Ascending aorta (tissue), 2 donors: ENCODE results near the gene TIGD4. TPM values are rescaled to one million over a fixed set of nuclear protein-coding genes. Genes with fewer than 3 reads are reported as not detected.

Experiments used
- DNase-seq, 2 donors: peaks; one replicate each; pipeline ENCODE4 v3.0.0-alpha.2; 2019; ENCODE audit warnings: low spot score in 2 of 2
- H3K27ac ChIP-seq, 2 donors: fragments of 200-600 bp; sonication (generic); one replicate each; pipeline ENCODE4 v1.5.1; 2016 to 2017; ENCODE audit warnings: mild to moderate bottlenecking in 1 of 2
- H3K27me3 ChIP-seq: fragments of 200-600 bp; sonication (generic); one replicate; pipeline ENCODE4 v1.5.1; 2017
- H3K36me3 ChIP-seq, 2 donors: fragments of 200-600 bp; sonication (generic); one replicate each; pipeline ENCODE4 v1.5.1; 2016
- H3K4me1 ChIP-seq, 2 donors: fragments of 200-600 bp; sonication (generic); one replicate each; pipeline ENCODE4 v1.5.1; 2016 to 2017; ENCODE audit warnings: mild to moderate bottlenecking in 1 of 2
- H3K4me3 ChIP-seq, 2 donors: fragments of 200-600 bp; sonication (generic); one replicate each; pipeline ENCODE4 v1.5.1; 2016 to 2017; ENCODE audit warnings: mild to moderate bottlenecking in 1 of 2
- H3K9me3 ChIP-seq, 2 donors: fragments of 200-600 bp; sonication (generic); one replicate each; pipeline ENCODE4 v1.5.1; 2016
- intact Hi-C: fragments of 100-400 bp; cut with DNase I; formaldehyde crosslinking; loops from one replicate; pipeline ENCODE4 v1.15.1; 2023
- total RNA-seq: library from RNA; depleted of rRNA; stranded (reverse); fragments of >200 nt; gene quantifications from one replicate; pipeline ENCODE4 v1.1.0, GENCODE V29; 2016
- TF ChIP-seq, protein P1 (sequence below), 3 experiments: fragments of 200-600 bp in 2 of 3; fragments of 450-650 bp in 1 of 3; sonication (generic) in 2 of 3; IDR thresholded peaks; one replicate each; pipeline ENCODE4 v1.5.1; 2016 to 2019; ENCODE audit warnings: antibody characterized with exemption in 3 of 3, mild to moderate bottlenecking in 1 of 3, moderate library complexity in 1 of 3

The TIGD4 gene
- total RNA-seq, 1 donor from 2014 or later: not detected

DNA sequence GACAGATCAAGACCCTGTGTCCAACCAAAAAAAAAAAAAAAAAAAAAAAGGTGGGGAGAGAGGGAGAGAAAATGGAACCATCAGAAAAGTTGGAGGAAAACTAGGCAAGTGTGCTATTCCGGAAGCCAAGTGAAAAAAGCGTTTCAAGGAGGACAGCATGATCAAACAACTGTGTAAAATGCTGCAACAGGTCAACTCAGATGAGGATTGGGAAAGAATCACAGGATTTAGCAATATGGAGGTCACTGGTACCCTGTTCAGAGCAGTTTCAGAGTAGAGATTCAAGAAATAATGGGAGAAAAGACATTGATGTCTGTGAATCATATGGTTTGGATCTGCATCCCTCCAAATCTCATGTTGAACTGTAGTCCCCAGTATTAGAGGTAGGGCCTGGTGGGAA lies 47.5 kb downstream of the TIGD4 start:
- DNase-seq: no peak
- TF ChIP-seq, protein P1, sequence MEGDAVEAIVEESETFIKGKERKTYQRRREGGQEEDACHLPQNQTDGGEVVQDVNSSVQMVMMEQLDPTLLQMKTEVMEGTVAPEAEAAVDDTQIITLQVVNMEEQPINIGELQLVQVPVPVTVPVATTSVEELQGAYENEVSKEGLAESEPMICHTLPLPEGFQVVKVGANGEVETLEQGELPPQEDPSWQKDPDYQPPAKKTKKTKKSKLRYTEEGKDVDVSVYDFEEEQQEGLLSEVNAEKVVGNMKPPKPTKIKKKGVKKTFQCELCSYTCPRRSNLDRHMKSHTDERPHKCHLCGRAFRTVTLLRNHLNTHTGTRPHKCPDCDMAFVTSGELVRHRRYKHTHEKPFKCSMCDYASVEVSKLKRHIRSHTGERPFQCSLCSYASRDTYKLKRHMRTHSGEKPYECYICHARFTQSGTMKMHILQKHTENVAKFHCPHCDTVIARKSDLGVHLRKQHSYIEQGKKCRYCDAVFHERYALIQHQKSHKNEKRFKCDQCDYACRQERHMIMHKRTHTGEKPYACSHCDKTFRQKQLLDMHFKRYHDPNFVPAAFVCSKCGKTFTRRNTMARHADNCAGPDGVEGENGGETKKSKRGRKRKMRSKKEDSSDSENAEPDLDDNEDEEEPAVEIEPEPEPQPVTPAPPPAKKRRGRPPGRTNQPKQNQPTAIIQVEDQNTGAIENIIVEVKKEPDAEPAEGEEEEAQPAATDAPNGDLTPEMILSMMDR (IDR thresholded peaks at IDR 0.05): no peak
- H3K27ac ChIP-seq: no peak overlapping the region
- H3K9me3 ChIP-seq: no peaks in the 10 kb centered on the region
- no peak overlapping the region for H3K4me3 ChIP-seq
- no peaks in the 10 kb centered on the region for H3K36me3 ChIP-seq
- intact Hi-C loops: loop anchor here (10.0 kb wide), 1 partner anchor 237 kb away; no protein-coding TSS in a partner anchor
- H3K27me3 ChIP-seq: no peaks in the 10 kb centered on the region
- H3K4me1 ChIP-seq: no peaks in the 10 kb centered on the region

DNA sequence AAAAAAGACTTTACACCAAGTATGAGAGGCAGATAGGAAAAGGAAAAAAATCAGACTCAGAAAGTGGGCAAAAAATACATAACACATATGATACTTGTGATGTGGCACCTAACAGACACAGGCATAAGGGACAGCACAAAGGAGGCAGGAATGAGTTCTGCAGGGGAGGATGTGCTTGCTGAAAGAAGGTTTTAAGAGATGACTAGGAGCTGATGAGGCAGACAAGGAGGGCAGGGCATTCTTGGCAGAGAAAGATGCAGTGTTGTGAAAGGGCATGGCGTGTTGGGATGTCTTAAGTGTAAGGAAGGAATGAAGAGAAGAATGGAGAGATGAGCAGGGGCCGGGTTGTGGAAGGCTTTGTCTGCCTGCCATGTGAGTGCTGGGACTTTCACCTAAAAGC lies 50.1 kb downstream of the TIGD4 start:
- H3K36me3 ChIP-seq: no peaks in the 10 kb centered on the region
- TF ChIP-seq, protein P1 (IDR thresholded peaks at IDR 0.05): no peak
- no peaks in the 10 kb centered on the region for H3K4me1 ChIP-seq
- no peak for DNase-seq
- no peak overlapping the region for H3K27ac ChIP-seq
- intact Hi-C loops: no loop called here
- no peak overlapping the region for H3K4me3 ChIP-seq
- no peaks in the 10 kb centered on the region for H3K9me3 ChIP-seq
- H3K27me3 ChIP-seq: no peaks in the 10 kb centered on the region

DNA sequence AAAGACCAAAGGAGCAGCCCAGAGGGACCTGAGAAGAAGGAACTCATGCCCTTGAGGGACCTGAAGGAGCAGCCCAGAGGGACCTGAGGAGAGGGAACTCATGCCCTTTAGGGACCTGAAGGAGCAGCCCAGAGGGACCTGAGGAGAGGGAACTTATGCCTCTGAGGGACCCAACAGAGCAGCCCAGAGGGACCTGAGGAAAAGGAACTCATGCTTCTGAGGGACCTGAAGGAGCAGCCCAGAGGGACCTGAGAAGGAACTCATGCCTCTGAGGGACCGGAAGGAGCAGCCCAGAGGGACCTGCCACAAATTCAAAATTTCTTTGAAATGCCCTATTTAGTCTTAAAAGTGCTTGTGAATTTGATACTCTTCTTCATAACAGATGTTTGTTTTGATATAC lies 51.2 kb downstream of the TIGD4 start:
- DNase-seq: no peak
- TF ChIP-seq, protein P1 (IDR thresholded peaks at IDR 0.05): no peak
- H3K27me3 ChIP-seq: no peaks in the 10 kb centered on the region
- H3K4me3 ChIP-seq: no peak overlapping the region
- H3K4me1 ChIP-seq: no peaks in the 10 kb centered on the region
- intact Hi-C loops: no loop called here
- no peaks in the 10 kb centered on the region for H3K9me3 ChIP-seq
- no peaks in the 10 kb centered on the region for H3K36me3 ChIP-seq
- no peak overlapping the region for H3K27ac ChIP-seq

DNA sequence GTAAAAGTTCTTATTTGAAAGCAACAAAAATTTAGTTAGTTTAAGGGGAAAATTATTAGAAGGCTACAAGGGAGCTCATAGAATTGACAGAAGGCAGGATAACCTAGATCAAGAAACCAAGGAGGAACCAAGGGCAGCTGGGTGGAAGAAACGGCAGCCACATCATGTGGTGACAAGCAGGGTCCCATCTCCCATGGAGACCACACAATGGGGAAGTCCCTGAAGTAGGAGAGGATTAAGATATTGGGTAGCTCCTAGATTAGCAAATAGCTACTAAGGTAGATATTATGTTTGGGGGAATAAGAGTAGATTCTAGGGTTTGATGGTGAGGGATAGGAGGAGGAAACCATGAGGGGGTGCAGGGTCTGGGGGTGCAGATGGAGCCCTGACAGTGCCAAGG lies 51.7 kb downstream of the TIGD4 start:
- no peaks in the 10 kb centered on the region for H3K4me1 ChIP-seq
- TF ChIP-seq, protein P1 (IDR thresholded peaks at IDR 0.05): no peak
- no peaks in the 10 kb centered on the region for H3K27me3 ChIP-seq

DNA sequence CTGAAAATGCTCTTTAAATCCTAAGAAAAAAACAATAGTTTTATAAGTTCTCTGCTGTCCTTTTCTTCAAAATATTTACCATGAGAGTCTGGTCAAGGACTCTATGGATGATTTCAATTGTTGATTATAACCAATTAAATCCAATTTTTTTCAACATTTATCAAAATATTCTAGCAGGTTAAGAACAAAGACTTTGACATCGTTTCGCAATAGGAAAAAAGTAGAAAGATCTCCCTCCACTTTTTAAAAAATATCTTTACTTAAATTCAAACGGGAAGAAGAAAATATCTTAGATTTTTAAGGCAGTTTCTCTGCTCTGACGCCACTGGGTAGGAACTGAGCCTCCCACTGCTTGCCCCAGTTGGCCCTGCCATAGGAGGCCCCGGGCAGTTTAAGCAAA lies 55.0 kb downstream of the TIGD4 start:
- TF ChIP-seq, protein P1 (IDR thresholded peaks at IDR 0.05): no peak
- H3K27ac ChIP-seq: no peak overlapping the region
- no peak overlapping the region for H3K4me3 ChIP-seq
- H3K9me3 ChIP-seq: no peaks in the 10 kb centered on the region
- DNase-seq: no peak
- no peaks in the 10 kb centered on the region for H3K27me3 ChIP-seq
- intact Hi-C loops: no loop called here
- no peaks in the 10 kb centered on the region for H3K36me3 ChIP-seq
- no peaks in the 10 kb centered on the region for H3K4me1 ChIP-seq

More for the DNA sequence above, 51.7 kb downstream of the TIGD4 start:
- no peak overlapping the region for H3K27ac ChIP-seq
- DNase-seq: no peak
- no peaks in the 10 kb centered on the region for H3K9me3 ChIP-seq
- H3K36me3 ChIP-seq: no peaks in the 10 kb centered on the region
- intact Hi-C loops: no loop called here
- no peak overlapping the region for H3K4me3 ChIP-seq

DNA sequence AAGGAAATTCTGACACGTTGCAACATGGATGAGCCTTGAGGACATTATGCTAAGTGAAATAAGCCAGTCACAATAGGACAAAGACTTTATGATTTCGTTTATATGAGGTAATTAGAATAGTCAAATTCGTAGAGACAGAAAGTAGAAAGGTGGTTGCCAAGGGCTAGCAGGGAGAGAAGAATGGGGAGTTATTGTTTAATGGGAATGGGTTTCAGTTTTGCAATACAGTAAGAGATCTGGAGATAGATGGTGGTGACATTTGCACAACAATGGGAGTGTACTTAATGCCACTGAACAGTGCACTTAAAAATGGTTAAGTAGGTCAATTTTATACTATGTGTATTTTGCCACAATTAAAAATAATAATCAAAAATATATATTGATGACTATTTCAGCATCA lies 56.3 kb downstream of the TIGD4 start:
- Histone ChIP-seq H3K27me3 (no peaks in the 10 kb centered on the region), H3K36me3 (no peaks in the 10 kb centered on the region), H3K9me3 (no peaks in the 10 kb centered on the region), H3K27ac (no peak overlapping the region), H3K4me1 (no peaks in the 10 kb centered on the region), H3K4me3 (no peak overlapping the region)
- TF ChIP-seq, protein P1 (IDR thresholded peaks at IDR 0.05): no peak
- intact Hi-C loops: no loop called here
- DNase-seq: no peak
